OCI-M1 (cell line): ENCODE data around the gene SORBS1.
"Not testable (repeated sequence)": the region's sequence is repeated elsewhere in the genome, so short reads cannot be mapped to it uniquely, and the experiment has no call there.

ENCODE experiments used
- DNase-seq: peaks from one replicate; lab custom pipeline; 2025; lab: John Stamatoyannopoulos, UW

Gene SORBS1

GRCh38 chr10:95482501-95483233 lies 78.5 kb downstream of the SORBS1 start:
- no peak for DNase-seq

- DNase-seq = no peak
Measured at GRCh38 chr10:95480901-95481491, 80.2 kb downstream of the SORBS1 start.

DNA sequence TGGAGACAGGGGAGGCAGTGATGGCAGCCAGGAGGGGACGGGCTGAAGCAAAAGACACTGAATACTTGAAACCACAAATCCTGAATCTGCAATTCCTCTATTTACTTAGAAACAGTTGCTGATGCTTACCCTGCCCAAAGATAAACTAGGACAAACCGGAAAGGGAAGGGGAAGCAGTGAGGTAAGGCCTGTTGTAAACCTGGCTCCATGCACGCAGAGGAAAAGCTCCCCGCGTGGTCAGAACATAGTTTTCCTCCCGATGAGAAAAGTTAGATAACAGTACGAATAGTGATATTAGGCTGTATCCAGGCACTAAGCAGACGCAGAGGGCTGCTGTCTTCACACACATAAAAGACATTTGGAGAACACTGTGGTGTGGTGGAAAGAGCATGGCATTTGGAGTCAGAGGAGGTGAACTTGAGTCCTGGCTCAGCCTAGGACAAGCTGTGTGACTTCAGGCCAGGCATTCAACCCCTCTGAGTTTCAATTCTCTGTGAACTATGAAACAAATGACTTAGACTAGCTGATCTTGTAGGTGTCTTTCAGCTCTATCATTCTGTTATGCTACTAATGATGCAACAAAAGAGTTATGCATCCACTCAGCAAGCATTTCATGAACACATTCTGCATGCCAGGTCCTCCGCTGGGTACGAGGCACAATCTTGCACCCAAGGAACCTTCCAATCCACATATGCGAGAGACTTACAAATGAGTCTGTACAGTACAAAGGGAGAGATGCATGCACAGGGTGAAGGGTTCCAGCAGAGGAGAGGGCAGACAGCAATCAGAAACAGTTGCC lies 80.9 kb downstream of the SORBS1 start:
- no peak for DNase-seq

DNA sequence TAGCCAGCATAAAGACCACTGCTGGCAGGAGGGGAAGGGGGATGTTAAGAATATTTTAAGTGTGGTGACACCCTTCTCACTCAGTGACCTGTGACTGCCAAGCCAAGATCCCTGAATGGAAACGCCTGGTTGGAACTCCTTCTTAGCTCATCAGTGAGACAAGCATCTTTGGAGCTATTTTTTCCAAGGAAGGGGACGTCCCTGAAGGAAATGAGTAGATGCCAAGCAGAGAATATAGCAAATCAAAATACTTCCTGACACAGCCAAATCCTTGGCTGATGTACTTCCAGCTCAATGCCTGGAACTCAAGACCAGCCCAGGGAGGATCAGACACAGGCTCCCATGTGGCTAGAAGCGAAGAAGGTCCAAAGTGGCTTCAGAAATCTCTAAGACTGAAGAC lies 82.2 kb downstream of the SORBS1 start:
- no peak for DNase-seq

- no peak for DNase-seq
Measured at GRCh38 chr10:95478185-95478584, 83.0 kb downstream of the SORBS1 start.

GRCh38 chr10:95477175-95477520 lies 84.0 kb downstream of the SORBS1 start:
- DNase-seq = no peak

DNA sequence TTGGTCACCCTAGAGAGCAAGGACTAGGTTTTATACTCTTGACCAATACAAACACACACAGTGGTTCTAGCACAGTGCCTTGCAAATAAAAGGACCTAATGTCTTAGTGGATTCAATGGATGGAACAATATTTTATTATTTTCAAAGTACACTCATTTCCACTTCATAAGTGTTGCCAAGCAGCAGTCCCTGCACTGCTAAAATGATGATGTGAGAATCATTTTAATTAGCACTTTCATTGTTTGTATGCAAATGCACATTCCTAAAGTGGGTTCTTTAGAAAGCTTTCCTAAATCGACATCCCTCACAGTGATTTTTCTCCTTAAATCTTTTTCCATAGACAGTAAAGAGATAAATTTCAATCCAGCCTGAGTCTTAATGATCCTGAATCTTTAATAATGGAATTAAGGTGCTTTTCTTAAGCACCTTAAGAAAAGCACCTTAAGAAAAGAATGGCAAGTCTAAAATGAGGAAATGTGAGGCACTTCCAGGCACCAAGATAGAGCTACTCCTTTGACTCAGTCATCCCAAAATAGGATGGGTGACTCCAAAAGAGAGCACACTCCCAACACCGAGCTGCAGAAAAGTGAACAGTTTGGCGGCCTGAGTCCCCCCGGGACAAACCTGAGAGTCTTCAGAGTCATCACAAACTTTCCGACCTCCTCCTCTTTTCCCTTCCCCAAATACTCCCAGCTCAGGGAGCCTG lies 84.5 kb downstream of the SORBS1 start:
- DNase-seq = no peak

DNA sequence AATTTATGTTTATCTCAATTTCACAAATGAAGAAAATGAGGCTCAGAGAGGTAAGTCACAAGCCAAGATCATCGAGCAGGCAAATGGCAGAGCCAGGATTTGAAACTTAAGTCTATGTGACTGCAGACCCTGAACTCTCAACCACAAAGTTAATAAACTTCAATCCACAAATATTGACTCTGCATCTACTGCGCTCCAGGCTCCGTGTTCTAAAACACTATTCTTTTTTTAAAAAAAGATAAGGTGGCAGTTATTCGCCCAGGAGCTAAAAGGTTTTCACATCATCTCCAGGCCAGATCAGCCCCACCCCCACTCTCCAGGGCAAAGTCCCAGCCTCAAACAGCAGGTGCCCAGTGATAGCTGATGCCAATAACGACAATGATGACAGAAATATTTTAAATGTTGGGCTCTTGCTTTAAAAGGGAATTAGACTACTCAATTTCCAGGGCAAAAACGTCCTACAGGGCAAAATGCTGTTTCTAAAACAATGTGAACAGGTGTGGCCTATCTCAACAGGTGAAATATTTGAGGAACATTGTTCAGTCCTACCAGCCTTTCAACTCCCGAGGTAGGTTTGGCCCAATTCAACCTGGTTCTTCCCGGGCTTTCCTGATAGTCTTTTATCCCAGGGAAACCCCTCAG lies 85.2 kb downstream of the SORBS1 start:
- DNase-seq = no peak

DNA sequence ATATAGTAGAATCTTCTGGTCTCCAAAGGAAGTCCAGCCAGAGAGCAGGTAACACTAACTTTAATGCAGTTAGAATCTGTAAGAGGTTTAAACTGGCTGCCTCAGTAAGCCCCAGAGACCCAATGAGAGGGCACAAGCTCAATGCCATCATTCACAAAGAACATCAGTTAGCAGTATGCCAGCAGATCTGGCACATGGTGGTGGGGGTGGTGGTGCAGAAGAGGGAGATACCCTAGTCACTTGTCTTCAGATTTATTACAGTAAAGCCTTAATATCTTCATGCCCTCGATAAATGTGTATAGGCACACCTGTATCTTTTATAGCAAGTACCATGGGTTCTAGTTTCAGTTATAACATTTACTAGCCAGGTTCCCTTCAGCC lies 86.2 kb downstream of the SORBS1 start:
- DNase-seq = no peak

DNA sequence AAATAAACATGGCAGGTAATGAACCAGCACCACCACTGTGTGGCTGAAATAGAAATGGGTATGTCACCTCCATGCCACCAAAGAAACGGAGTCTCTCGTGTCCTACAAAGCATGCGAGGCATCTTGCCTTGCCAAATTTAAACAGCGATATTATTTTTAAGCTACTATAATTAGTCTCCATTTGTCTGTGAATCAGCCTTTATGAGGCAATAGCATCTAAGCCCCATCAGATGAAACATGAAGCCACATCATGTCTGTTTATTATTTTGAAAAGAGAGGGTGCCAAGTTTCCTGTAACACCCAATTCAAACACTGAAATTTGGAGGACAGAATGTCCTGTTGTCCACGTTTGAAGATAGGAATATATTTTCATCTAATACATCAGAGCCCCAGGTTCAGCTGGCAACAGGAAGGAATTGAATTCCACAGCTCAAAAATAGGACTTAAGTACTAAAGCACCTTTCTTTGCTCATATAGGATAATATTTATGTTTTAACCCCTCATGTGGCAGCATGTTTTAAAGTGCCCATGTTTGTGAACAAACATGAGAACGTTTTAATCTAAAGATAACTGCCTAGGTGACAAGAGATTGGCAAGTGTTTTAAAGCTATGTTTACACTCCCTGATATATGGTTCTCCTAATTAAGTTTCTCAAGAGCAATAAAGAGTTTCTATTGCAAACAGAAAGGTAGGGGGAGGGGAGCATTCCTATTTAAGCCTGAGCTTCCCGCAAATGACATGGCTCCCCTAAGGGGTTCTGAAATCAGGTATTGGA lies 86.8 kb downstream of the SORBS1 start:
- no peak for DNase-seq

GRCh38 chr10:95472304-95473088 lies 88.7 kb downstream of the SORBS1 start:
- no peak for DNase-seq

- no peak for DNase-seq
Measured at GRCh38 chr10:95469676-95470075, 91.5 kb downstream of the SORBS1 start.

GRCh38 chr10:95469251-95469650 lies 91.9 kb downstream of the SORBS1 start:
- no peak for DNase-seq

GRCh38 chr10:95467642-95468041 lies 93.5 kb downstream of the SORBS1 start:
- not testable (repeated sequence) for DNase-seq

DNA sequence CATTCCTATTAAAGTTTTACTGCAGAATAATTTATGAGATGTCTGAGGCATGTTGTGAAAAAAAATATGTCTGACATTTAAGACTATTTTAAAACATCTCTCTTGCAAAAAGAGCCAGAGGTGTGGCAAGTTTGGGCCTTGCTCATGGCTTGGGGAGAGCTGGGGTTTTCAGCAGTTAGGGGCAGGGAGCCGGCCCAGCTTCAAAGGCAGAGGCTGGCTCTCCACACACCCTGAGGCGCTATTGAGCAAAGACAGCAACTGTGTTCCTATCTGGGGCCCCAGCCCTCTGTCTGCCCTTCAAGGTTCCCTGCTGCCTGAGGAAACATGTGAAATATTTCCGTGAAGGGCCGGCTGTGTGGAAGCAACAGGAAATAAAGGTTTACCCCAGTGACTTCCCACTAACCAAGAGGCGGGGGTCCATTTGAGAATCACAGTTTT lies 94.0 kb downstream of the SORBS1 start:
- peak; percentile 91 for DNase-seq

DNA sequence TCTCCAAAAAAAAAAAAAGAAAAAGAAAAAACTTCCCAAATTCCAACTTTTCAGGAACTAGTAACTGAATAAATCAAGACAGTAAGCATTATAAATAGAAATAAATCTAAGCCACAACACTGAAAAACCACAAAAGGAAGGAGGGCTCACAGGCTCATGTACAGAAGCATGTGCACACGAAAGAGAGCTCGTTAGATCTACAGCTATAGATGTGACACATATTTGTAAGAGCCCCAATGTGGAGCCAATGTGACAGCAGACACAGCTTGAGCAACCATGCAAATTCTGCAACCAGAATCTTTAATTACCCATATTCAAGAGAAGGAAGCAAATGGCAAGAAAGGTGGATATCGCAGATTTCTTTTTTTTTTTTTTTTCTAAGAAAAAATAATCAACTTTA lies 94.7 kb downstream of the SORBS1 start:
- no peak for DNase-seq

GRCh38 chr10:95464280-95464679 lies 96.9 kb downstream of the SORBS1 start:
- DNase-seq = no peak

- no peak for DNase-seq
Measured at GRCh38 chr10:95462740-95463667, 98.2 kb downstream of the SORBS1 start.

GRCh38 chr10:95461611-95462010 lies 99.6 kb downstream of the SORBS1 start:
- no peak for DNase-seq
